DND-41 (cell line): ENCODE results near the gene FAM168B.

Experiments used
- ATAC-seq: fragments of 200-7000 bp; cut with Tn5 transposase; 3 replicates; pipeline ENCODE4 v1.9.1; 2021; ENCODE audit warnings: low read depth; ENCODE audit not compliant: insufficient read depth
- DNase-seq: peaks from one replicate; pipeline ENCODE4 v3.0.0-alpha.2; 2020
- H2AFZ ChIP-seq: 2 replicates; pipeline ENCODE4 v1.6.0; 2012; ENCODE audit warnings: low read depth, low read length
- H3K27ac ChIP-seq: 2 replicates; pipeline ENCODE4 v1.5.1; 2012; ENCODE audit warnings: low read length, inconsistent platforms
- H3K27me3 ChIP-seq: fragments of 200-600 bp; sonication (generic); 2 replicates; pipeline ENCODE4 v1.6.0; 2012; ENCODE audit warnings: low read length, mild to moderate bottlenecking, inconsistent platforms; ENCODE audit not compliant: insufficient read depth, poor library complexity
- H3K36me3 ChIP-seq: 2 replicates; pipeline ENCODE4 v1.5.1; 2012; ENCODE audit warnings: low read length, inconsistent platforms; ENCODE audit not compliant: insufficient read depth
- H3K4me1 ChIP-seq: 2 replicates; pipeline ENCODE4 v1.5.1; 2012; ENCODE audit warnings: mild to moderate bottlenecking, low read length; ENCODE audit not compliant: insufficient read depth
- H3K4me2 ChIP-seq: 2 replicates; pipeline ENCODE4 v1.6.0; 2012; ENCODE audit warnings: mild to moderate bottlenecking, moderate library complexity, low read length, inconsistent platforms; ENCODE audit not compliant: insufficient read depth
- H3K4me3 ChIP-seq, 2 experiments: fragments of 200-600 bp in 1 of 2; shearing (Covaris generic) in 1 of 2; 2 replicates each; pipeline ENCODE4 v1.5.1; 2012 to 2016; ENCODE audit warnings: inconsistent platforms in 2 of 2, low read length in 2 of 2, mild to moderate bottlenecking in 2 of 2, low read depth in 1 of 2, moderate library complexity in 1 of 2
- H3K79me2 ChIP-seq: 2 replicates; pipeline ENCODE4 v1.6.0; 2012; ENCODE audit warnings: low read length, inconsistent platforms; ENCODE audit not compliant: insufficient read depth
- H3K9ac ChIP-seq: 2 replicates; pipeline ENCODE4 v1.6.0; 2012; ENCODE audit warnings: low read depth, mild to moderate bottlenecking, inconsistent platforms, low read length, moderate library complexity
- H3K9me3 ChIP-seq: 2 replicates; pipeline ENCODE4 v1.5.1; 2012; ENCODE audit warnings: low read length, moderate library complexity, mild to moderate bottlenecking, inconsistent platforms; ENCODE audit not compliant: insufficient read depth, severe bottlenecking
- H4K20me1 ChIP-seq: 2 replicates; pipeline ENCODE4 v1.6.0; 2012; ENCODE audit warnings: low read length; ENCODE audit not compliant: insufficient read depth
- CTCF ChIP-seq: IDR thresholded peaks from 2 replicates; pipeline ENCODE4 v1.5.1; 2012; ENCODE audit warnings: borderline replicate concordance, low read length, moderate library complexity, mild to moderate bottlenecking; ENCODE audit not compliant: poor library complexity, severe bottlenecking; ENCODE audit errors: extremely low read depth
- EZH2 ChIP-seq: IDR thresholded peaks from 3 replicates; pipeline ENCODE4 v1.6.1; 2012; ENCODE audit warnings: borderline replicate concordance, low read depth, mild to moderate bottlenecking, moderate library complexity, low read length, inconsistent platforms; ENCODE audit not compliant: severe bottlenecking

FAM168B gene

GRCh38 chr2:131036696-131037397 is 56.4 kb downstream of the FAM168B start:
- Histone ChIP-seq H2AFZ (no peak overlapping the region), H3K27me3 (no peaks in the 10 kb centered on the region), H3K9ac (no peak overlapping the region), H3K4me2 (no peak overlapping the region), H3K79me2 (no peaks in the 10 kb centered on the region), H3K4me3 (no peak overlapping the region), H3K27ac (no peak overlapping the region), H3K36me3 (no peaks in the 10 kb centered on the region), H3K9me3 (no peaks in the 10 kb centered on the region), H4K20me1 (no peaks in the 10 kb centered on the region; the same call in 1 of the 2 replicates), H3K4me1 (peaks cover 16% of the 10 kb centered on the region)
- TF ChIP-seq EZH2 (no peak), CTCF (no peak)
- DNase-seq (no peak), ATAC-seq (no peak)

- DNase-seq (no peak), ATAC-seq (no peak)
- Histone ChIP-seq H3K4me2 (no peak overlapping the region), H4K20me1 (no peaks in the 10 kb centered on the region; the same call in 1 of the 2 replicates), H3K9ac (no peak overlapping the region), H3K27ac (no peak overlapping the region), H3K4me3 (no peak overlapping the region), H3K4me1 (peaks cover 10% of the 10 kb centered on the region), H3K36me3 (no peaks in the 10 kb centered on the region), H3K27me3 (no peaks in the 10 kb centered on the region), H3K9me3 (no peaks in the 10 kb centered on the region), H2AFZ (no peak overlapping the region), H3K79me2 (no peaks in the 10 kb centered on the region)
- no peak for TF ChIP-seq CTCF
- no peak for TF ChIP-seq EZH2
These were observed 57.0 kb downstream of the FAM168B start for GRCh38 chr2:131036269-131036668.

- Histone ChIP-seq H3K27ac (no peak overlapping the region), H4K20me1 (no peaks in the 10 kb centered on the region; the same call in 1 of the 2 replicates), H3K36me3 (no peaks in the 10 kb centered on the region), H3K4me1 (peaks cover 6% of the 10 kb centered on the region), H3K27me3 (no peaks in the 10 kb centered on the region), H2AFZ (no peak overlapping the region), H3K79me2 (no peaks in the 10 kb centered on the region), H3K9me3 (no peaks in the 10 kb centered on the region), H3K4me2 (no peak overlapping the region), H3K9ac (no peak overlapping the region), H3K4me3 (no peak overlapping the region)
- DNase-seq (no peak), ATAC-seq (no peak)
- TF ChIP-seq EZH2 (no peak), CTCF (no peak)
These were observed 57.4 kb downstream of the FAM168B start for GRCh38 chr2:131035826-131036231.
